HepG2 (cell line): ENCODE data around the gene STYK1. TPM values are rescaled to one million over a fixed set of nuclear protein-coding genes. Genes with fewer than 3 reads are reported as not detected.

Experiments used
- ATAC-seq: fragments of 200-7000 bp; cut with Tn5 transposase; 3 replicates; pipeline ENCODE4 v1.9.1; 2020; ENCODE audit warnings: mild to moderate bottlenecking, moderate library complexity
- BruUV-seq: library from RNA; stranded (reverse); fragments of 400-500 nt; replicated peaks from 2 replicates; lab custom pipeline; 2021; lab: Mats Ljungman, UMichigan
- CTCF ChIA-PET: fragments of 300-600 bp; formaldehyde crosslinking; extraction: SDS; loops from one replicate; lab custom pipeline; 2021; ENCODE audit warnings: low total read pairs, inconsistent platforms, low intra/inter-chr PET ratio; lab: Yijun Ruan, JAX
- POLR2A ChIA-PET: fragments of 350-600 bp; sonication (Branson Sonifier 250); formaldehyde crosslinking; loops from one replicate; lab custom pipeline; 2020; ENCODE audit warnings: antibody characterized with exemption, inconsistent platforms; lab: Yijun Ruan, JAX
- DNase-seq: peaks from one replicate; pipeline ENCODE4 v3.0.0-alpha.2; 2015; ENCODE audit warnings: low spot score
- FAIRE-seq: peaks from 3 replicates; lab custom pipeline; 2011; peaks lifted over from hg19 to GRCh38; lab: Jason Lieb, UNC
- H2AFZ ChIP-seq: one replicate; pipeline ENCODE4 v1.6.1; 2011; ENCODE audit warnings: low read length, inconsistent platforms
- H3K27ac ChIP-seq: fragments of 300-600 bp; 3 replicates; pipeline ENCODE4 v1.8.0; 2011; ENCODE audit warnings: mixed run types, mild to moderate bottlenecking, mixed read lengths, low read length, inconsistent platforms; ENCODE audit not compliant: insufficient read depth; ENCODE audit errors: extremely low read length
- H3K27me3 ChIP-seq, 2 experiments: fragments of 200-600 bp in 1 of 2; 2 replicates in 1 of 2; 3 replicates in 1 of 2; pipeline versions ENCODE4 v1.6.0 to v1.8.0; 2011; ENCODE audit warnings: low read length in 2 of 2, mild to moderate bottlenecking in 2 of 2, moderate library complexity in 2 of 2, inconsistent platforms in 1 of 2; ENCODE audit not compliant: insufficient read depth in 2 of 2, control insufficient read depth in 1 of 2
- H3K36me3 ChIP-seq, 2 experiments: fragments of 200-600 bp in 1 of 2; replicated peaks in 1 of 2; 2 replicates in 1 of 2; 3 replicates in 1 of 2; pipeline versions ENCODE4 v1.5.1 to v1.8.0; 2011; ENCODE audit warnings: low read length in 2 of 2, inconsistent platforms in 1 of 2; ENCODE audit not compliant: insufficient read depth in 2 of 2, control insufficient read depth in 1 of 2
- H3K4me1 ChIP-seq: 2 replicates; pipeline ENCODE4 v1.5.1; 2012; ENCODE audit warnings: low read length, inconsistent platforms; ENCODE audit not compliant: insufficient read depth
- H3K4me2 ChIP-seq: 2 replicates; pipeline ENCODE4 v1.6.0; 2011; ENCODE audit warnings: low read depth, low read length, inconsistent platforms
- H3K4me3 ChIP-seq, 3 experiments: fragments of 200-600 bp in 1 of 3; sonication (generic), shearing (Covaris generic) in 1 of 3; replicated peaks in 1 of 3; 2 replicates each; pipeline ENCODE4 v1.5.1; 2011 to 2016; ENCODE audit warnings: low read length in 3 of 3, inconsistent platforms in 2 of 3, low read depth in 2 of 3, mild to moderate bottlenecking in 2 of 3, control low read depth in 1 of 3, mixed read lengths in 1 of 3; ENCODE audit not compliant: insufficient read depth in 1 of 3
- H3K79me2 ChIP-seq: one replicate; pipeline ENCODE4 v1.6.1; 2011; ENCODE audit warnings: low read length, inconsistent platforms; ENCODE audit not compliant: insufficient read depth
- H3K9ac ChIP-seq: 2 replicates; pipeline ENCODE4 v1.6.0; 2011; ENCODE audit warnings: mild to moderate bottlenecking, low read depth, low read length, inconsistent platforms; ENCODE audit not compliant: insufficient read depth
- H3K9me3 ChIP-seq: 2 replicates; pipeline ENCODE4 v1.5.1; 2012; ENCODE audit warnings: mild to moderate bottlenecking, low read length
- H4K20me1 ChIP-seq: 2 replicates; pipeline ENCODE4 v1.6.0; 2011; ENCODE audit warnings: inconsistent platforms, mild to moderate bottlenecking, low read length, moderate library complexity; ENCODE audit not compliant: insufficient read depth
- HOXA9 ChIP-seq: sonication (generic); formaldehyde crosslinking; IDR thresholded peaks from 2 replicates; pipeline ENCODE4 v1.8.1; 2022; ENCODE audit warnings: missing genetic modification reagents, mild to moderate bottlenecking, moderate library complexity, borderline replicate concordance
- MAFK ChIP-seq, 2 experiments: IDR thresholded peaks in 1 of 2; conservative IDR thresholded peaks in 1 of 2; 2 replicates each; pipeline ENCODE4 v1.6.1; 2011; ENCODE audit warnings: improper control_type of control experiment in 2 of 2, low read length in 2 of 2
- MYC ChIP-seq: sonication (generic); formaldehyde crosslinking; IDR thresholded peaks from 2 replicates; pipeline ENCODE4 v1.9.0; 2021; ENCODE audit warnings: missing genetic modification reagents, borderline replicate concordance
- NFIC ChIP-seq: IDR thresholded peaks from 2 replicates; pipeline ENCODE4 v1.6.1; 2012; ENCODE audit warnings: mild to moderate bottlenecking, low read length, inconsistent platforms
- NR2F6 ChIP-seq, 2 experiments: IDR thresholded peaks; 2 replicates each; pipeline ENCODE4 v1.6.1; 2016; ENCODE audit warnings: antibody characterized with exemption in 1 of 2, mild to moderate bottlenecking in 1 of 2
- SOX6 ChIP-seq, 2 experiments: fragments of 450-650 bp in 1 of 2; sonication (generic) in 1 of 2; formaldehyde crosslinking in 1 of 2; IDR thresholded peaks; 2 replicates each; pipeline versions ENCODE4 v1.4.0 to v1.6.1; 2017 to 2020; ENCODE audit warnings: antibody characterized with exemption in 1 of 2, mild to moderate bottlenecking in 1 of 2, missing genetic modification reagents in 1 of 2
- ZNF274 ChIP-seq: sonication (generic); formaldehyde crosslinking; IDR thresholded peaks from 2 replicates; pipeline ENCODE4 v1.5.1; 2020; ENCODE audit warnings: mild to moderate bottlenecking, missing genetic modification reagents
- ZNF629 ChIP-seq: sonication (generic); formaldehyde crosslinking; conservative IDR thresholded peaks from 2 replicates; pipeline ENCODE4 v1.5.0; 2020; ENCODE audit warnings: missing genetic modification reagents
- ZNF670 ChIP-seq: sonication (generic); formaldehyde crosslinking; IDR thresholded peaks from 2 replicates; pipeline ENCODE4 v1.8.0; 2022; ENCODE audit warnings: mild to moderate bottlenecking, missing genetic modification reagents, borderline replicate concordance
- ZNF788 ChIP-seq: sonication (generic); formaldehyde crosslinking; IDR thresholded peaks from 2 replicates; pipeline ENCODE4 v1.5.0; 2020; ENCODE audit warnings: mild to moderate bottlenecking, missing genetic modification reagents, borderline replicate concordance
- WGBS: methylation state at CpG from one replicate; pipeline ENCODE4 v1.1.6; 2017; ENCODE audit warnings: low lambda C conversion rate; 5-methylcytosine and 5-hydroxymethylcytosine counted together
- in situ Hi-C: cut with HindIII; loops from 2 replicates; pipeline ENCODE4 v1.10.0; 2017; ENCODE audit warnings: low pct_unique_long_range_greater_than_20kb; ENCODE audit not compliant: extremely low pct_ligation_motif_present
- intact Hi-C: fragments of 100-400 bp; cut with micrococcal nuclease; formaldehyde crosslinking; loops from one replicate; pipeline ENCODE4 v1.10.0; 2022; ENCODE audit not compliant: unreplicated experiment
- polyA plus RNA-seq, 8 experiments: library from polyadenylated mRNA; depleted of rRNA in 3 of 8; stranded (reverse) in 7 of 8; unstranded in 1 of 8; fragments of >200 nt; fragmentation: Illumina TruSeq in 4 of 8; extraction: Trizol in 4 of 8; gene quantifications; 2 replicates each; pipeline versions ENCODE4 v1.2.1 to v1.2.3, GENCODE V29; 2011 to 2016; ENCODE audit warnings: low read depth in 4 of 8, missing spikeins in 1 of 8, mixed read lengths in 1 of 8; ENCODE audit not compliant: insufficient read depth in 1 of 8
- total RNA-seq, 5 experiments: library from RNA; depleted of rRNA; stranded (reverse); fragments of >200 nt; fragmentation: Illumina TruSeq; extraction: Trizol; gene quantifications; 2 replicates each; pipeline ENCODE4 v1.2.3, GENCODE V29; 2016; ENCODE audit warnings: low read depth in 1 of 5

The STYK1 gene
- total and polyA plus RNA-seq, 2 of the 13 experiments (the other 11 are each of a cell fraction or from before 2014, with no cell fraction given): not detected

DNA sequence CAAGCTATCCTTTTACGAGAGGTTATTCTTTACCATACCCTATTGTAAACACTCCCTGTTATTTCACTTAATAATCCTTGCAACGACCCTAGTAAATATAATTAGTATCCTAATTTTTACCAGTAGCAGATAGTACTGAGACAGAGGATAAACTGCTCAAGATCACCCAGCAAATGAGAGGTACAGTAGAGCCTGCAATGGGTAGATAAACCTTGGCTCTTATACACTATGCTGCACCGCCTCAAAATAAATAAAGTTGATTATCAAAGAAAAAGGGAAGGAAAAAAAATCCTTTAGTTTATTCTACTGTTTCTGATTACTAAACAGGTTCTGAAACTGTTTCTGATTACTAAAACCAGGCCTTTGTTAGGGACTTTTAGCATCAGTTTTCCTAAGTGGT is 26.7 kb upstream of the STYK1 start (continued):
- no peak for TF ChIP-seq MYC
- no peak for TF ChIP-seq ZNF274 (CRISPR knock-in tag)
- no peak for TF ChIP-seq NFIC
- no peak for TF ChIP-seq ZNF670 (CRISPR knock-in tag)
- TF ChIP-seq ZNF788 (CRISPR knock-in tag): no peak
- no peak for TF ChIP-seq NR2F6 (IDR thresholded peaks at IDR 0.05)
- TF ChIP-seq NR2F6 (CRISPR knock-in tag; IDR thresholded peaks at IDR 0.05): no peak
- TF ChIP-seq ZNF629 (CRISPR knock-in tag): no peak

DNA sequence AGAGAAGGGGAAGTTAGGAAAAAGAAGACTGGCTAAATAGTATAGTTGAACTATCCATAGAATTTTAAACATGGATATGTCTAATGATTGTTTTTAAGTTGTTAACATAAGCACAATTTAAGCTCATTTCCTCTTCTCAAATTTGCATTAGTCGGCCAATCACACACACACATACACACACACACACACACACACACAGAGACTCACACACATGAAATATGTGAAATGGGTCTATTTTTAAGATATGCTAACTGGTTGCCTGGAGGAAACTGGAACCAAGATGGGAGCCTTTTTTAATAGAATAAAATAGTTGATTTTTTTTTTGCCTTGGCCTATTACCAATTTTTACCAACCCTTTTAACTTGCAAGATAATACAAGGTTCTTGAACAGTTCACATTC is 24.0 kb upstream of the STYK1 start:
- ATAC-seq (no peak), DNase-seq (no peak), FAIRE-seq (no peak)
- no peaks in the 10 kb centered on the region for H3K4me1 ChIP-seq
- H3K9ac ChIP-seq: no peak overlapping the region
- H3K79me2 ChIP-seq: no peaks in the 10 kb centered on the region
- no peak overlapping the region for H3K27ac ChIP-seq
- ChIA-PET CTCF (no interaction called here), POLR2A (no interaction called here)
- H3K4me3 ChIP-seq: no peak overlapping the region
- TF ChIP-seq MAFK (conservative IDR thresholded peaks at IDR 0.05 in 1 of 2, IDR thresholded peaks at IDR 0.05 in 1 of 2; ENCODE audit: low read length in 2 of 2): 0 out of 4 replicates have a peak, but pooled peaks of 1 of the 2 experiments have one; percentile 19
- no peak for TF ChIP-seq HOXA9 (CRISPR knock-in tag)
- no peak for TF ChIP-seq SOX6 (IDR thresholded peaks at IDR 0.05)
- no peak for TF ChIP-seq SOX6 (CRISPR knock-in tag; IDR thresholded peaks at IDR 0.05)
- no peaks in the 10 kb centered on the region for H4K20me1 ChIP-seq
- intact Hi-C loops: no loop called here
- BruUV-seq: no TSS peak
- H3K4me2 ChIP-seq: no peak overlapping the region
- in situ Hi-C loops: no loop called here
- WGBS: 95% methylated on average over 1 of the region's 1 CpG
- no peaks in the 10 kb centered on the region for H3K9me3 ChIP-seq
- H3K36me3 ChIP-seq: peaks cover 2 to 45% of the 10 kb centered on the region in 2 experiments; a peak in 4 of 5 replicates
- no peak overlapping the region for H2AFZ ChIP-seq
- no peaks in the 10 kb centered on the region for H3K27me3 ChIP-seq
